HS-5 (cell line): Measurements from ENCODE around the gene ACBD6.

Experiments used
- DNase-seq: peaks from one replicate; pipeline ENCODE4 v3.0.0-alpha.2; 2012; ENCODE audit warnings: low read depth

ACBD6 gene

GRCh38 chr1:180269645-180270529 lies 232.5 kb downstream of the ACBD6 start:
- DNase-seq, result no peak

- no peak for DNase-seq
Observed at GRCh38 chr1:180268556-180269075, 233.8 kb downstream of the ACBD6 start.

- no peak for DNase-seq
Observed at GRCh38 chr1:180267761-180268555, 234.4 kb downstream of the ACBD6 start.

GRCh38 chr1:180267211-180267561 lies 235.2 kb downstream of the ACBD6 start:
- DNase-seq, result no peak

- no peak for DNase-seq
Observed at GRCh38 chr1:180266275-180267210, 235.8 kb downstream of the ACBD6 start.

DNA sequence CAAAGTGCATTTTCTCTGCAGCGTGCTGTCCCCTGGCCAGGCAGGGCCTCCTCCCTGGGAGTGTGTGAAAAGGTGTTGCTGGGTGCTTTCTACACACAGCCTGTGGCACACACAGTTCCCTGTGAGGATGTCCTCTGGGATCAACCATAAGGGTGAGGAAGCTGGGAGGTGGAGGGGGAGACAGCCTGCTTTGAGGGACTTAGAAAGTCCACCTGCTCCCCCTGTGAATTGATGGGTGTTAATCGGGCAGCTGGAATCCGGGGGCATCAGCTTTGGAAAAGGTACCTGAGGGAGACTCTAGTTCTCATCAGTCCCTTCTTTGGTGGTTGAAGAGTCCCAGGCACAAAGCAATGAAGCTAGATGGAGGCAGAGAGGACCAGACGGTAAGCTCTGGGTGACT lies 236.5 kb downstream of the ACBD6 start:
- no peak for DNase-seq

DNA sequence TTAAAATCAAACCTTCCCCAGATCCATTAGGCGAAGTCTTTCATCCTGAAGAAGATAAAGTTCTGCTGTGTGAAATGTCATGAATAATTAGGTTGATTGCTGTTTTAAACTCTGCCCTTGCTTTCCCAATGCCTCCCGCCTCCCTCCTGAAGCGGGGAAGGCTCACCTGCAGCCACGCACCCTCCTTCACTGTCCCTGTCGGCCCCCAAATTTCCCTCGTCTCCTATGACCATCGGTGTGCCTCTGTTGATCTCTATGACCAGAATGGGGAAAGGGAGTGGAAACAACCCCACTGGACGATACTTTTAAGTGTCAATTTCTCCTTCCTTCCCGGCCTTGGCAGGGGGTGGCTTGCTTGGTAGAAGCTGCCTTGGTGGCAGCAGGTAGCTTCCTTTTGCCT lies 237.2 kb downstream of the ACBD6 start:
- no peak for DNase-seq

GRCh38 chr1:180264595-180264994 lies 237.8 kb downstream of the ACBD6 start:
- no peak for DNase-seq

DNA sequence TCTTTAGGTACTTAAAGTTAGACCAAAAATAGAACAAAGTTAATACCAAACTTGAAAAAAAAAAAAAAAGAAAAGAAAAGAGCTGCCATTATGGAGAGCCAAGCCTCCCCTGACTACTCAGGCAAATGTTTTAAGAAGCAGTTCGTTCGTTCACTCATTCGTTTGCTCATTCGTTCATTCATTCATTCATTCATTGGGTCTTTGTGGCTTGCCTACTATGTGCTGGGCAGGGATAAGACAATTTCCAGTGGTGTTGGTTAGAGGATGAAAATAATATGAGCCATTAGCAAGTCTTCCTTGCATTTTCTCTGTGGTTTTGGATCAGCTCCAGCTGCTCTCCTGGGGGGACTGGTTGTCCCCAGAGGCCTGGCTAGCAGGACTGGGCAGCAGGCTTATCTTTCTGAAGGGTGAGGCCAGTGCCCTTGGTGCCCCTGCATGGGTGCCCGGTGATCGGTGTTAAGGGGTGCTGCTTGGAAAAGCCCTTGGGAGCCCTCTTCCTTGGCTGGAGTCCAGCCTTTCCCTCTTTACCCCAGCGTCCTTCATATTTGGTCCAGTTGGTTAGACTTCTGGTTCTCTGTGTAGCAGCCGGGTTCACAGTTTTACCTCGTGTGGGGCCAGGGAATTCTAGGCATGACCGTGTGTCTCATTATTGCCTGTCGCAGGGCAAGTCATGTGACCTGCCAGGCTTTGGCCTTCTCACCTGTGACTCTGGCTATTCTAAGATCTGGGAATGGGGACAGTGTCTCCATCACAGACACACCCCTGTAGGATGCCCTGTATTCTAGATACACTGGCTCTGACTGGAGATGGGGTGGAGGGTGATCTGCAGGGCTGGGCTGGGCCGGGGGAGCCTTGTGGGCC lies 239.5 kb downstream of the ACBD6 start:
- DNase-seq, result no peak

DNA sequence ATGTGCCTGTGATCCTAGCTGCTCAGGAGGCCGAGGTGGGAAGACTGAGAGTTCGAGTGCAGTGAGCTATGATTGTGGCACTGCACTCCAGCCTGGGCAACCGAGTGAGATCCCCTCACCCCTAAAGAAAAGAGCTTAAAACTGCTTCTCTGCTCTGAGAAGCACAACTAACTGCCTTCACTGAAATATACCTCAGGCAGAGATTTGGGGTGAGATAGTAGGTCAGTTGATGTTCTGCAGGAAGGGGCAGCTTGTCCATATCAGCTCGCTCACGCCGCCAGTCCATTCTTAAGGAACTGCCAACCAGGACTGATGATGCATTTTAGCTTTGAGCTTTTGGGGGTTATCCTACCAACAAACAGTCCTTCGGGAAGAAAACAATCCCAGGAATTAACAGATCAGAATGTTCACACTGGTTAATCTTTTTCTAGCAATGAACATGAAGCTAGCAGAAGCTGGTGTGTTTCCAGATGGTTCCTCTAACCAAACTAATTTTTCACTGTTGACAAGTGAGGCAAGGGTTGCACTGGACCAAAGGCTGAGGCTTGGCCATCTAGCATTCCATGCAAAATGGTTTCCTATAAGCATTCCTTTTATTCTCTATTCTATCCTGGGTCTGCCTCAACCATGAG lies 240.7 kb downstream of the ACBD6 start:
- DNase-seq, result no peak

DNA sequence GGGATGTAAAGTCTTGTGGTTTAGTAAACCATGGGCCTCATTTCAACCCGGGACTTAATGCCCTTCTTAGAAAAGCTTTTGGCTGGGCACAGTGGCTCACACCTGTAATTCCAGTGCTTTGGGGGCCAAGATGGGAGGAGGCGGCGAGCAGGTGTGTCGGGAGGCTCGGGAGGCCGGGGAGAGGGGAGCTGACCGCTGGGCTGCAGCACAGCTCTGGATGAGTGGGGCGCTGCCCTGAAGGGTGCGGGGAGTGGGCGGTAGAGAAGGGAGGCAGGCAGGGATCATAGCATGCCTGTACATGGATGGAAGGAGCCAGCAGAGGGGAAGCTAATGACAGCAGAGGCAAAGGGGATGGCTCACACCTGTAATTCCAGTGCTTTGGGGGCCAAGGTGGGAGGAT lies 241.3 kb downstream of the ACBD6 start:
- no peak for DNase-seq

DNA sequence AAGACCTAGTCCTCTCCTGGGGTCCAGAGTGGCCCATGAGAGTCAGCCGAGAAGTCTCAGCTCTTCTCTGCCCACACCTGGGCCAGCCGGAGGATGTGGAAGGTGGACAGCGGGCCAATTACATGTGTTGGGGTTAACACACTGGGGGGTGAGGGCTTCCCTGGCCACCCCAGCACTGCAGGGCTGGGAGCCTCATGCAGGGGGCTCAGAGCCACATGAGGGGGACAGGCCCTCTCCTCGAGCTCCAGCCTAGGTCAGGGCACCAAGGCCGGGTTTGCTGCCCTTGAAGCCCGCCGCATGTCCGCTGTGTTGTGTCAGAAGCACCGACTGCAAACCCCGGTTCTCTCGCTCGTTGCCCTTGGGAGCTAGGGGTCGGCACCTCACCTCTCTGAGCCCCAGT lies 241.8 kb downstream of the ACBD6 start:
- no peak for DNase-seq

DNA sequence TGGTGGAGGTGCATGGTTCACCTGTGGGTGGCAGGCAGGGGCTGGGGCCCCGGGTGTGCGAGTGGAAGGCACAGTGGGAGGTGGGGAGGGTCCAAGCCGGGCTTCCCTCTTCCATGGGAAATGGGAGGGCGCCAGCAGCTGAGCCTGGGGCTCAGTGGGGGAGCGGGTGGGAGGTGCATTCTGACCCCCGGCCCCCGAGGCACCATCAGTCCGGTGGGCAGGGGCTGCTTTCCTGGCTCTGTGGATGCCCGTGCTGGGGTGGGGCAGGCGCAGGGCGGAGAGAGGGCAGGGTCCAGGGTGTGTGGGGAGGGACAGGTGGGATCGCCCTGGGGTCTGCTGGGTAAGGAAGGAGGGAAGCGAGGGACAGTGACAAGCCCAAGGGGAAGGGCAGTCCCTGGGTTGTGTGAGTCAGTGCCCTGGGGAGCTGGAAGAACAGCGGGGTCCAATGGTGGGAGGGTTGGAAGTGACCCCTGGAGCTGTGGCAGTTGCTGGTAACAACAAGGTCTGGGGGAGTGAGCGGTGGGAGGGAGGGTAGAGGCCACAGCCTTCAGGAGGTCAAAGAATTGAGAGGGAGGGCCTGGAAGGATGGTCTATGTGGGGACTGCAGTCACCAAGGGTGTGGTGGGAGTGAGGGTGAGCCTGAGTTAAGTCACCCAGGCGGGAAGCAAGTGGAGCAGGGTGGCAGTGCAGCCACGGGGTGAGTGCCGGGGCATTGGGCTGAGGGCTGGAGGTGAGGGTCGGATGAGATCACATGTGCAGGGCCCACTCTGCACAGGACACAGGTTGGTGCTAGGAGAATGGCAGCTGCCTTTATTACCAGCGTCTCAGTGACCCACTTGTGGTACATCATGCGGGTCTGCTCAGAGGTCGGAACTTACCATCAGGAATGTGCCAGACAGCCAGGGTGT lies 242.7 kb downstream of the ACBD6 start:
- no peak for DNase-seq

GRCh38 chr1:180258935-180259334 lies 243.4 kb downstream of the ACBD6 start:
- no peak for DNase-seq

GRCh38 chr1:180258290-180258689 lies 244.1 kb downstream of the ACBD6 start:
- DNase-seq, result no peak

- no peak for DNase-seq
Observed at GRCh38 chr1:180257486-180257885, 244.9 kb downstream of the ACBD6 start.

- no peak for DNase-seq
Observed at GRCh38 chr1:180257028-180257386, 245.4 kb downstream of the ACBD6 start.

DNA sequence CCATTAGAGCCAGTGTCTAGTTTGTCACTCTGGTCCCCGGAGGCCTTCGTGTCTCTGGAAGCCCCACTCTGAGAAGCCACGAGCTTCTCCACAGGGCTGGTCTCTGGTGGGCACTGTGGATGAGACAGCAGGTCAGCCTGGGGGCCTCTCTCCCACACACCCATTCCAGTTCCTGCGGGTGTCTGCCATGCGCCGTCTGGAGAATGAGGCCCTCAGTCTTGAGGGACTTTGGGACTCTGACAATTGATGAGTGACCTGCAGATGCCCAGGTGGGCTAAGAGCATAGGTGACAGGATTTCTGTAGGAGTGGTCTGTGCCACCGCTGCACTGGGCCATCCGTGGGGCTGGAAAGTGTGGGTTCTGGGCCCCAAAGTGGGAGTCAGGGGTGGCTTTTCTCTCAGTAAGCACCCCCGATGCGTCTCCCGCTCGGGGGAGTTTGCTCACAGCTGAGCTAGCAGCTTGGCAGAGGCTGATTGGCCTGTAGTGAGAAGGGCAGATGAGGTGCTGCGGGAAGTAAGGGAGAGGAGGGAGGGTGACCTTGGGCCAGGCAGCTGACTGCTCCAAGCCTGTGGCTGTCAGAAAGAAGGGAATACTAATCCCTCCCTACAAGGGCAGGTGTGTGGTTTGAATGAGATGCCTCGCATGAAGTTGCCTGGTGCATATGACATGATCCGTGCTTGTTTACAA lies 245.9 kb downstream of the ACBD6 start:
- DNase-seq, result no peak
